Fibroblast of villous mesenchyme (primary cell): Measurements from ENCODE around the gene KIAA1191. TPM values are rescaled to one million over a fixed set of nuclear protein-coding genes. Genes with fewer than 3 reads are reported as not detected.

ENCODE experiments used
- DNase-seq: peaks from one replicate; pipeline ENCODE4 v3.0.0-alpha.2; 2010; ENCODE audit warnings: low read depth
- H3K4me3 ChIP-seq: 2 replicates; pipeline ENCODE4 v1.5.1; 2011; ENCODE audit warnings: low read depth, mild to moderate bottlenecking, low read length
- total RNA-seq: library from RNA; depleted of rRNA; stranded (reverse); fragments of >200 nt; gene quantifications from 2 replicates; pipeline ENCODE4 v1.2.3, GENCODE V29; 2012
- TF ChIP-seq, protein P1 (sequence below): IDR thresholded peaks from 2 replicates; pipeline ENCODE4 v1.5.1; 2012; ENCODE audit warnings: low read depth, mild to moderate bottlenecking, low read length; ENCODE audit not compliant: insufficient read depth

KIAA1191 gene
- total RNA-seq, 1 donor: 107 TPM

DNA sequence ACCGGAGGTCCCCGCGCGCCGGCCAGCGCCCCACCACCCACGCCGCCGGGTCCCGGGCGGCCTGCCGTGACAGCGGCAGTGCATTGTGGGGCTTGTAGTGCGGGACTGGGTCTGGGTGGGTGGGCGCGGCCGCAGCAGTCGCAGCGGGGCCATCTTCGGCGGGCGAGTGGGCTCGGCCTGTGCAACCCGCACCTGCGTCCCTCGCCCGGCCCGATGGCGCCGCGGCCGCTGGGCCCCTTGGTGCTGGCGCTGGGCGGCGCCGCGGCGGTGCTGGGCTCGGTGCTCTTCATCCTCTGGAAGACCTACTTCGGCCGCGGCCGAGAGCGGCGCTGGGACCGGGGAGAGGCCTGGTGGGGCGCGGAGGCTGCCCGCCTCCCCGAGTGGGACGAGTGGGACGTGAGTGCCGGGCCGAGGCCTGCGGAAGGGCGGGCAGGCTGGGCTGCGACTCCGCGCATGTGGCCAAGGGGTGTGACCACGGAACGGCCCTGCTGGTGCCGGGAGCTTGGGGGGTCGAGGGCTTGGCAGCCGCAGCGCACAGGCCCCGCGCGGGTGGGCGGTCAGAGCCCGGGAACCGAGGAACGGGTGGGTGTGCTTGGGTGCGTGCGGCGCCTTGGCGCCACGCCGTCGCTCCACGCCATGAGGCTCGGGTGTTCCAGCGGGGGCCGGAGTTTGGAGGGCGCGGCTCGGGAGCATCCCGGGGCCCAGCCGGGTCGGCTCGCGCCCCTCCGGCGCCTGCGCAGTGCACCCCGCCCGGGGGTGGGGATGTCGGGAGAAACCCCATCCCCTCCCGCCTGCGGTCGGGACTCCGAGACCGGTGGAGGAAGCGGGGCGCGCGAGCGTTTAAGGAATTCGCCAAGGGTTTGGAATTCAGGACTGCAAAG lies 4.0 kb upstream of the KIAA1191 start, which contains the start of gene ARL10:
Gene ARL10 (plus strand): TSS at position 137 of the 881 bp plus-strand sequence. CDS start 77 bp downstream, at position 214.
- TF ChIP-seq, protein P1, sequence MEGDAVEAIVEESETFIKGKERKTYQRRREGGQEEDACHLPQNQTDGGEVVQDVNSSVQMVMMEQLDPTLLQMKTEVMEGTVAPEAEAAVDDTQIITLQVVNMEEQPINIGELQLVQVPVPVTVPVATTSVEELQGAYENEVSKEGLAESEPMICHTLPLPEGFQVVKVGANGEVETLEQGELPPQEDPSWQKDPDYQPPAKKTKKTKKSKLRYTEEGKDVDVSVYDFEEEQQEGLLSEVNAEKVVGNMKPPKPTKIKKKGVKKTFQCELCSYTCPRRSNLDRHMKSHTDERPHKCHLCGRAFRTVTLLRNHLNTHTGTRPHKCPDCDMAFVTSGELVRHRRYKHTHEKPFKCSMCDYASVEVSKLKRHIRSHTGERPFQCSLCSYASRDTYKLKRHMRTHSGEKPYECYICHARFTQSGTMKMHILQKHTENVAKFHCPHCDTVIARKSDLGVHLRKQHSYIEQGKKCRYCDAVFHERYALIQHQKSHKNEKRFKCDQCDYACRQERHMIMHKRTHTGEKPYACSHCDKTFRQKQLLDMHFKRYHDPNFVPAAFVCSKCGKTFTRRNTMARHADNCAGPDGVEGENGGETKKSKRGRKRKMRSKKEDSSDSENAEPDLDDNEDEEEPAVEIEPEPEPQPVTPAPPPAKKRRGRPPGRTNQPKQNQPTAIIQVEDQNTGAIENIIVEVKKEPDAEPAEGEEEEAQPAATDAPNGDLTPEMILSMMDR: no peak
- H3K4me3 ChIP-seq: peak within 1 kb of the TSS; percentile 71
- peak; percentile 52 for DNase-seq

DNA sequence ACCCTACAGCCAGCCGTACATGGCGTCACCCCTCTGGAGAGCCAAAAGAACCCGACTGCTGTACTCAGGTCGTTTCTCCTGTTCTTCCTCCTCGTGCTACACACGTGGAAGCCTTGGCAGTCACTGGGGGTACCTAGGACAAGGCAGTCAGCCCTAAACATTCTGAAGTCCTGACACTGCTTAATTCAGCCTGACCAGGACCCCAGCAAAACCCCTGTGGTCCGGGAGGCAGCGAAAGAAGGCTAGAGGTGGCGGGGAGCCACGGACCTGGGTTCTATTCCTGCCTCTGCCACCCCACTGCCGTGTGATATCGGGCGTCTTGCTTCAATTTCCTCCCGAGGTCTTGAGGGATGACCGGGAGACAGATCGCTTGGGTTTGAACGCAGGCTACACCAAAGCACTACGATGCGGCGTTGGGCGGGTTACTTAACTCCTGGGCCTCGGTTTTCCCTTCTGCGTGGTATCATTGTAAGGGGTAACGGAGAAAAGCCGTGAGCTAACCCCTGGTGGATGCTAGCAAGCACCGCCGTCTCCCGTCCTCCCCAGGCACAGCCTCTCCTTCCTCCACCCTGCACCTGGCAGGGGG lies 3.3 kb upstream of the KIAA1191 start:
- H3K4me3 ChIP-seq: peak overlapping the region; percentile 71
- TF ChIP-seq, protein P1: no peak
- DNase-seq: no peak

DNA sequence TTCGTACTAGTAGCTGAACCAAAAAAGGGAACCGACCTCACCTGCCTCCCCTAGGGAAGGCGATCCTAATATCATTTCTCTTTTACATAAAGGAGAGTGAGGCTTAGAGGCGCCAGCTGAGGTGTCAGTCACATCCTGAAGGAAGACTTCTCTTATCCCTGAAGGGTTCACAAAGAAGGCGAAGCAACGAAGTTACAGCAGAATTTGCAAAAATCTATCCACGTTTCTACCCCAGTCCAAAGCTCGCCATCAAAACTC lies 598 bp upstream of the KIAA1191 start:
- no peak for DNase-seq
- TF ChIP-seq, protein P1: no peak
- peak overlapping the region; percentile 97 for H3K4me3 ChIP-seq

DNA sequence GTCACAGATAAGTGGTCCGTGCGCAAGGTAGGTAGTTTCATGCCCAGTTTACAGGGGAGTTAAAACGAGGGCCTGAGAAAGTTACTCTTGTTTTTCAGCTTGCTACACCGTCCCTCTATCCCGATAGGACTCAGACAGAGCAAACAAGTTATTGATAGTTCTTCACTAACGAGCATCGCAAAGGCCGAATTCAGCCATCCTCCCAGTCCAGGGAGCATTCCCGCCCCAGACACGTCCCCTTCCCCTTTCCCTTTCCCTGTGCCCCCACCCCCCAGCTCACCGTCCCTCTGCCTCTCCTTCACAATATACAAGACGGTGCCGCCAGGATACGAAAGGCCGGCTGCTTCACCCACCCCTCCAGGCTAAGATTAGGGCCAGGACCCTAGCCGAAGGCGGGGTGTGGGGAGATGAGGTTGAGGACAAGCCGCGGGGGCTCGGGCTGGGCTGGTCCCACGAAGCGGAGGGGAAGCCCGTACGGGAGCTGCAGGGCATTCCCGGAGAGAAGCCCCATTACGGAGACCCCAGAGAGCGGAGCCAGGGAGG lies 599 bp downstream of the KIAA1191 start:
- DNase-seq: peak; percentile 20
- H3K4me3 ChIP-seq: peak overlapping the region; percentile 97
- TF ChIP-seq, protein P1: no peak

DNA sequence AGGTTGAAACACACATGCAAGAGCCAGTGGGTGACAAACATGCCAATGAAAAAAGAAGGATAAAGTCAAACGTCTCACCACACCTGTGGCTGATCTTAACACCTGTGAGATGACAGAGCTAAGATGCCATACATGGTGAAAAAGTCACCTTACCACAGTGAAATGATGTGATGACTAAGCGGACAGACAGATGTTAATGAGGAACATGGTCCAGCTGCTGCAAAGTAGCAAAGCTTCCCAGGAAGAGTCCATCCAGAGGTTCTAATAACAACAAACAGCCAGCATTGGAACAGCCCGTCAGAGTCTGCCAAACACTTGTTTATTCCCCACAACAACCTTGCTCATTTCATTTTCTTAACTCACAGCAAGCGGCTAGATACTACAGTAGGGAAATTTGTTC lies 1.9 kb downstream of the KIAA1191 start:
- DNase-seq: peak; percentile 46
- TF ChIP-seq, protein P1: no peak
- peak overlapping the region; percentile 26 for H3K4me3 ChIP-seq

DNA sequence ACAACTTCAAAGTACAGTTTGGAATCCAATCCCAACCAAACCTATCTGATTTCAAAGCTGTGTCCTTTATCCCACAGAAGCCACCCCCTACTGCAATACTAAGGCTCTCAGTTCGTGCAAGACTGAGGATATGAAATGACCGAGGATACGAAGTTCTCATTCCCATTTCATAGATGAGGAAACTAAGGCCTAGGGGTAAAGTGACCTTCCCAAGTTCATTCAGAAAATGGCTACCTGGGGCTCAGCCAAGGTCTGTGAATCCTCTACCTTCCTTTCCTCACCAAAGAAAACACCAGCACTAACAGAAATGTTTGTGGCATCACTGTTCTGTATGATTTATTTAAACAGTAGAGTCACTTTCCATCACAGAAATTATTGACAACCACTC lies 5.4 kb downstream of the KIAA1191 start:
- TF ChIP-seq, protein P1: no peak
- H3K4me3 ChIP-seq: no peak overlapping the region
- no peak for DNase-seq
